Activated CD4-positive, alpha-beta memory T cell treated with anti-CD3 and anti-CD28 coated beads for 36 hours (primary cell): ENCODE data around the gene EIF4G1. TPM values are rescaled to one million over a fixed set of nuclear protein-coding genes. Genes with fewer than 3 reads are reported as not detected.
"Not testable (repeated sequence)": the region's sequence is repeated elsewhere in the genome, so short reads cannot be mapped to it uniquely, and the experiment has no call there.

Experiments
- CTCF ChIA-PET: fragments of 350-600 bp; sonication (Branson Sonifier 250); formaldehyde crosslinking; loops from one replicate; lab custom pipeline; 2021; ENCODE audit warnings: antibody characterized with exemption, inconsistent platforms; lab: Charles Lee
- POLR2A ChIA-PET: fragments of 350-600 bp; sonication (Branson Sonifier 250); formaldehyde crosslinking; loops from one replicate; lab custom pipeline; 2021; ENCODE audit warnings: antibody characterized with exemption; lab: Charles Lee
- DNase-seq: peaks from one replicate; pipeline ENCODE4 v3.0.0-alpha.2; 2020
- H3K27ac Mint-ChIP-seq: one replicate; pipeline ENCODE4 v1.8.0; 2021; ENCODE audit warnings: mixed read lengths
- H3K27me3 Mint-ChIP-seq: one replicate; pipeline ENCODE4 v1.8.0; 2021; ENCODE audit warnings: mixed read lengths
- H3K36me3 Mint-ChIP-seq: one replicate; pipeline ENCODE4 v1.8.0; 2021; ENCODE audit warnings: mixed read lengths
- H3K4me1 Mint-ChIP-seq: one replicate; pipeline ENCODE4 v1.8.0; 2021; ENCODE audit warnings: low read depth, mixed read lengths
- H3K4me3 Mint-ChIP-seq: one replicate; pipeline ENCODE4 v1.8.0; 2021; ENCODE audit warnings: mild to moderate bottlenecking, mixed read lengths
- H3K9me3 Mint-ChIP-seq: one replicate; pipeline ENCODE4 v1.8.0; 2021; ENCODE audit warnings: mixed read lengths
- intact Hi-C: fragments of 100-400 bp; cut with micrococcal nuclease; formaldehyde crosslinking; loops from one replicate; pipeline ENCODE4 v1.15.1; 2023
- total RNA-seq, 2 experiments: library from RNA; stranded (reverse); gene quantifications; one replicate each; pipeline ENCODE4 v1.2.3, GENCODE V29; 2021

The EIF4G1 gene, protein sequence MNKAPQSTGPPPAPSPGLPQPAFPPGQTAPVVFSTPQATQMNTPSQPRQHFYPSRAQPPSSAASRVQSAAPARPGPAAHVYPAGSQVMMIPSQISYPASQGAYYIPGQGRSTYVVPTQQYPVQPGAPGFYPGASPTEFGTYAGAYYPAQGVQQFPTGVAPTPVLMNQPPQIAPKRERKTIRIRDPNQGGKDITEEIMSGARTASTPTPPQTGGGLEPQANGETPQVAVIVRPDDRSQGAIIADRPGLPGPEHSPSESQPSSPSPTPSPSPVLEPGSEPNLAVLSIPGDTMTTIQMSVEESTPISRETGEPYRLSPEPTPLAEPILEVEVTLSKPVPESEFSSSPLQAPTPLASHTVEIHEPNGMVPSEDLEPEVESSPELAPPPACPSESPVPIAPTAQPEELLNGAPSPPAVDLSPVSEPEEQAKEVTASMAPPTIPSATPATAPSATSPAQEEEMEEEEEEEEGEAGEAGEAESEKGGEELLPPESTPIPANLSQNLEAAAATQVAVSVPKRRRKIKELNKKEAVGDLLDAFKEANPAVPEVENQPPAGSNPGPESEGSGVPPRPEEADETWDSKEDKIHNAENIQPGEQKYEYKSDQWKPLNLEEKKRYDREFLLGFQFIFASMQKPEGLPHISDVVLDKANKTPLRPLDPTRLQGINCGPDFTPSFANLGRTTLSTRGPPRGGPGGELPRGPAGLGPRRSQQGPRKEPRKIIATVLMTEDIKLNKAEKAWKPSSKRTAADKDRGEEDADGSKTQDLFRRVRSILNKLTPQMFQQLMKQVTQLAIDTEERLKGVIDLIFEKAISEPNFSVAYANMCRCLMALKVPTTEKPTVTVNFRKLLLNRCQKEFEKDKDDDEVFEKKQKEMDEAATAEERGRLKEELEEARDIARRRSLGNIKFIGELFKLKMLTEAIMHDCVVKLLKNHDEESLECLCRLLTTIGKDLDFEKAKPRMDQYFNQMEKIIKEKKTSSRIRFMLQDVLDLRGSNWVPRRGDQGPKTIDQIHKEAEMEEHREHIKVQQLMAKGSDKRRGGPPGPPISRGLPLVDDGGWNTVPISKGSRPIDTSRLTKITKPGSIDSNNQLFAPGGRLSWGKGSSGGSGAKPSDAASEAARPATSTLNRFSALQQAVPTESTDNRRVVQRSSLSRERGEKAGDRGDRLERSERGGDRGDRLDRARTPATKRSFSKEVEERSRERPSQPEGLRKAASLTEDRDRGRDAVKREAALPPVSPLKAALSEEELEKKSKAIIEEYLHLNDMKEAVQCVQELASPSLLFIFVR (N-terminal part only)
- total RNA-seq = 100 to 1,000 TPM; 410 to 432 TPM

- no peaks in the 10 kb centered on the region for H3K9me3 Mint-ChIP-seq
- H3K27ac Mint-ChIP-seq = peak within 1 kb of the TSS; percentile 93
- H3K36me3 Mint-ChIP-seq = peaks cover 30% of the 10 kb centered on the region
- ChIA-PET POLR2A (no interaction called here), CTCF (no interaction called here)
- H3K4me1 Mint-ChIP-seq = peaks cover 29% of the 10 kb centered on the region
- H3K27me3 Mint-ChIP-seq = no peaks in the 10 kb centered on the region
- intact Hi-C loops = loop anchor here (1.0 kb wide), 3 partner anchors 15 to 128 kb away; partner anchors contain the start of genes ABCF3 and PSMD2
- peak; percentile 95 for DNase-seq
- H3K4me3 Mint-ChIP-seq = peak within 1 kb of the TSS; percentile 86
Measured at GRCh38 chr3:184314363-184314699, at the start of gene EIF4G1. TSS of gene EIF4G1 (plus strand) at chr3:184314606. CDS start at chr3:184315797, 1,191 bp downstream.

DNA sequence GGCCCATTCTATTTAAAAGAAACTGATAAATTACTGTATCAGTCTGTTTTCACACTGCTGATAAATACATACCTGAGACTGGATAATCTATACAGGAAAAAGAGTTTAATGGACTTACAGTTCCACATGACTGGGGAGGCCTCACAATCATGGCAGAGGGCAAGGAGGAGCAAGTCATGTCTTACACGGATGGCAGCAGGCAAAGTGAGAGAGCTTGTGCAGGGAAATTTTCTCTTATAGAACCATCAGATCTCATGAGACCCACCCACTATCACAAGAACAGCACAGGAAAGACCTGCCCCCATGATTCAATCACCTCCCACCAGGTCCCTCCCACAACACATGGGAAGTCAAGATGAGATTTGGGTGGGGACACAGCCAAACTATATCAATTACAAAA is 47.2 kb upstream of the EIF4G1 start:
- intact Hi-C loops, H3K36me3 Mint-ChIP-seq, POLR2A ChIA-PET, H3K4me3 Mint-ChIP-seq, DNase-seq, H3K4me1 Mint-ChIP-seq, CTCF ChIA-PET, H3K9me3 Mint-ChIP-seq, H3K27ac Mint-ChIP-seq: not testable (repeated sequence)
- peaks cover 16% of the 10 kb centered on the region for H3K27me3 Mint-ChIP-seq

- Mint-ChIP-seq H3K4me3 (no peak overlapping the region), H3K4me1 (peaks cover 5% of the 10 kb centered on the region), H3K27me3 (peaks cover 25% of the 10 kb centered on the region), H3K36me3 (no peaks in the 10 kb centered on the region), H3K9me3 (no peaks in the 10 kb centered on the region), H3K27ac (no peak overlapping the region)
- ChIA-PET CTCF (interaction anchor here (0.6 to 1.0 kb wide), 3 partner anchors 16 to 154 kb away, joined by 3 to 5 read pairs (median 4); no protein-coding TSS in a partner anchor), POLR2A (no interaction called here)
- DNase-seq = no peak
- intact Hi-C loops = no loop called here
Measured at GRCh38 chr3:184272269-184272668, 42.1 kb upstream of the EIF4G1 start.

- Mint-ChIP-seq H3K9me3 (no peaks in the 10 kb centered on the region), H3K27ac (no peak overlapping the region), H3K4me3 (no peak overlapping the region), H3K4me1 (peaks cover 5% of the 10 kb centered on the region), H3K36me3 (no peaks in the 10 kb centered on the region), H3K27me3 (peaks cover 33% of the 10 kb centered on the region)
- ChIA-PET POLR2A (no interaction called here), CTCF (no interaction called here)
- intact Hi-C loops = no loop called here
- no peak for DNase-seq
Measured at GRCh38 chr3:184275381-184275701, 39.1 kb upstream of the EIF4G1 start.

DNA sequence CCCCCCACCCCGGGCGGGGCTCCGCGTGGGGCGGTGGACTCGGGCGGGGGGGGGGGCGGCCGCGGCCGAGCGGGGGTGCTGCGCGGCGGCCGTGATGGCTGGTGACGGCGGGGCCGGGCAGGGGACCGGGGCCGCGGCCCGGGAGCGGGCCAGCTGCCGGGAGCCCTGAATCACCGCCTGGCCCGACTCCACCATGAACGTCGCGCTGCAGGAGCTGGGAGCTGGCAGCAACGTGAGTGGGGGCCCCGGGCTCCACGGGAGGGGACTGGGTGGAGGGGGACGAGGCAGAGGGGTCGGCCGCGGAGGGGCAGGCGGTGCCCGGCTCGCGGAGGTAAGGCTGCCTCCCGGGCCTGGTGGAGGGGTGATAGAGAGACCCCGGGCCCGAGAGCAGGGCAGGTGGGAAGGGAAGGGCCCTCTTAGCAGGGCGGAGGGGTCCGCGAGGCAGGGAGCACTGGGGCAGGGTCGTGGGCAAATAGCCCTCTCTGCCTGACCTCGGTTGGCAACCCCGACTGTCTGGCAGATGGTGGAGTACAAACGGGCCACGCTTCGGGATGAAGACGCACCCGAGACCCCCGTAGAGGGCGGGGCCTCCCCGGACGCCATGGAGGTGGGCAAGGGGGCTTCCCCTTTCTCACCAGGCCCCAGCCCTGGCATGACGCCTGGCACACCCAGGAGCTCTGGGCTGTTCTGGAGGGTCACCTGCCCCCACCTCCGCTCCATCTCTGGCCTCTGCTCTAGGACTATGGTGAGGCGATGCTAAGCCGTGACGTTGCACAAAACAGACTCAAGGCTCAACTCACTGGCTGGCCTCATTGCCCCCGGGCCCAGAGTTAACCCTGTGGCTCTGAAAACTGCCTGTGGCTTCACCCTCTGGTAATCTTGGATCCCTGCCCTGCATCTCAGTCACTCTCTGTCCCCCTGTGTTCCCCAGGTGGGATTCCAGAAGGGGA is 38.2 kb upstream of the EIF4G1 start, which contains the start of gene ECE2:
TSS of gene ECE2 (plus strand) at position 62 of the 950 bp plus-strand sequence. CDS start at position 194, 132 bp downstream.
- no peak for DNase-seq
- H3K4me3 Mint-ChIP-seq = no peak within 1 kb of the TSS
- CTCF ChIA-PET = no interaction called here
- intact Hi-C loops = no loop called here
- POLR2A ChIA-PET = no interaction called here
- H3K27me3 Mint-ChIP-seq = peaks cover 33% of the 10 kb centered on the region
- no peak within 1 kb of the TSS for H3K27ac Mint-ChIP-seq
- no peaks in the 10 kb centered on the region for H3K9me3 Mint-ChIP-seq
- peaks cover 5% of the 10 kb centered on the region for H3K4me1 Mint-ChIP-seq
- H3K36me3 Mint-ChIP-seq = no peaks in the 10 kb centered on the region

DNA sequence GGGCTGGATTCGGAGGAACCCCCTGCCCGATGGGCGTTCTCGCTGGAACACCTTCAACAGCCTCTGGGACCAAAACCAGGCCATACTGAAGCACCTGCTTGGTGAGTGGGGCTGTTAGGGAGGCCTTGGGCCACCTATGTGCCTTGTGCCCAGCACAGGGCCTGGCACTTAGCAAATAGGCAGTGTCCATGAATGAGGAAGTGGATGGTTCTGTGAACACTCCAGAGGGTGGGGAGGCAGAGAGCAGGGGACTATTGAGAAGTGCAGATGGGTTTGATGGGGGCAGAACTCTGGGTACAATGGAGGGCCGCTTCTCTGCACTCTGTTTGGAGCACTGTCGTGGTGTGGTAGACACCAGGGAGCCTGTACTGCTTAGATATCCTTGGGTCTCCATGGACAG is 37.0 kb upstream of the EIF4G1 start:
- peaks cover 33% of the 10 kb centered on the region for H3K27me3 Mint-ChIP-seq
- intact Hi-C loops = no loop called here
- H3K4me1 Mint-ChIP-seq = peaks cover 5% of the 10 kb centered on the region
- POLR2A ChIA-PET = no interaction called here
- H3K9me3 Mint-ChIP-seq = no peaks in the 10 kb centered on the region
- H3K36me3 Mint-ChIP-seq = no peaks in the 10 kb centered on the region
- CTCF ChIA-PET = no interaction called here
- no peak overlapping the region for H3K4me3 Mint-ChIP-seq
- DNase-seq = no peak
- no peak overlapping the region for H3K27ac Mint-ChIP-seq

GRCh38 chr3:184282941-184283340 is 31.5 kb upstream of the EIF4G1 start:
- Mint-ChIP-seq H3K27ac (no peak overlapping the region), H3K4me1 (no peaks in the 10 kb centered on the region), H3K27me3 (peaks cover 11% of the 10 kb centered on the region), H3K4me3 (no peak overlapping the region), H3K36me3 (no peaks in the 10 kb centered on the region), H3K9me3 (no peaks in the 10 kb centered on the region)
- no peak for DNase-seq
- CTCF ChIA-PET = interaction anchor here (1.8 kb wide), 1 partner anchor 56 kb away, joined by 8 read pairs; no protein-coding TSS in a partner anchor
- POLR2A ChIA-PET = no interaction called here
- intact Hi-C loops = no loop called here

GRCh38 chr3:184283681-184284080 is 30.7 kb upstream of the EIF4G1 start:
- Mint-ChIP-seq H3K36me3 (no peaks in the 10 kb centered on the region), H3K4me3 (no peak overlapping the region), H3K9me3 (no peaks in the 10 kb centered on the region), H3K27ac (no peak overlapping the region), H3K27me3 (peaks cover 7% of the 10 kb centered on the region), H3K4me1 (no peaks in the 10 kb centered on the region)
- intact Hi-C loops = no loop called here
- DNase-seq = no peak
- CTCF ChIA-PET = interaction anchor here (1.1 to 4.6 kb wide), 3 partner anchors 17 to 388 kb away, joined by 3 to 42 read pairs (median 8); no protein-coding TSS in a partner anchor
- POLR2A ChIA-PET = no interaction called here

DNA sequence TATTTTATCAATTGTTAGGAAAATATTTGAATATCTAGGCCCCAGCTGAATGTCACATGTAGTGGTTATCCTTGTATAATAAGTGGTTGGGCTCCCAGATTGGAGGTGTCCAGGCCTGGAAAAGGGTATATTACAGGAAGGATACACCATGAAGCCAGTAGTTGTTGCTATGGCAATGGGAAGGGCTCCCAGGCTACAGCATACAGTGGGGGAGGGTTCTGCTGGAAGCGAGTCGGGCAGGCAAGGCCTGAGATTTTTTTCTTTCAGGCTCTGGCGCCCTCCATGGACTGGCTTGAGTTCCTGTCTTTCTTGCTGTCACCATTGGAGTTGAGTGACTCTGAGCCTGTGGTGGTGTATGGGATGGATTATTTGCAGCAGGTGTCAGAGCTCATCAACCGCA is 29.7 kb upstream of the EIF4G1 start:
- Mint-ChIP-seq H3K27me3 (peaks cover 5% of the 10 kb centered on the region), H3K4me3 (no peak overlapping the region), H3K4me1 (peaks cover 2% of the 10 kb centered on the region), H3K36me3 (no peaks in the 10 kb centered on the region), H3K9me3 (no peaks in the 10 kb centered on the region), H3K27ac (no peak overlapping the region)
- POLR2A ChIA-PET = no interaction called here
- DNase-seq = peak; percentile 51
- intact Hi-C loops = no loop called here
- CTCF ChIA-PET = interaction anchor here (0.6 to 4.6 kb wide), 4 partner anchors 57 to 389 kb away, joined by 4 to 42 read pairs (median 7); no protein-coding TSS in a partner anchor

GRCh38 chr3:184289426-184289938 is 24.9 kb upstream of the EIF4G1 start:
- Mint-ChIP-seq H3K27me3 (peaks cover 5% of the 10 kb centered on the region), H3K4me1 (peaks cover 2% of the 10 kb centered on the region), H3K36me3 (no peaks in the 10 kb centered on the region), H3K27ac (no peak overlapping the region), H3K9me3 (no peaks in the 10 kb centered on the region), H3K4me3 (no peak overlapping the region)
- CTCF ChIA-PET = interaction anchor here (0.6 to 4.8 kb wide), 15 partner anchors 9 to 405 kb away, joined by 3 to 53 read pairs (median 4); partner anchors contain the start of genes EEF1AKMT4 and PARL
- DNase-seq = peak; percentile 81
- intact Hi-C loops = loop anchor here (1.0 to 2.0 kb wide), 3 partner anchors 41 to 394 kb away; partner anchors contain the start of genes ALG3 and EEF1AKMT4
- POLR2A ChIA-PET = no interaction called here
